ENCODE results near the gene ADRM1.

The ADRM1 gene

DNA sequence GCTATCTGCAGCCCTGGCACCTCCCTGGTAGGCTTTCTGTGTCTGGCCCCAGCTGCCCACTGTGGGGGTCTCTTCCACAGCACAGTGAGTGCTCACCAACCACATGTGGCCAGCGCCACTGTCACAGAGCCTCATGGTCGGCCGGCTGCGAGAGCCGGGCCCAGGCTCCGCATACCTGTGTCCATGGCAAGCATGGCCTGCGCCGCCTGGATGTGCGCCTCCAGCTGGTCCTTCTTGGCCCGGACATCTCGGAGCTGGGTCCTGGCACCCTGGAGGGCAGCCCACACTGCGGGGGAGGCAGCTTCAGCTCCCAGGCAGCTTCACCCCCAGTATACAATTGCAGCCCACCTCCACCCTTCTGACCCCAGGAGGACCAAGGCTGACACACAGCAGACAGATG lies 13.0 kb downstream of the ADRM1 start:
- no peak for FAIRE-seq
- TF ChIP-seq, protein P1, sequence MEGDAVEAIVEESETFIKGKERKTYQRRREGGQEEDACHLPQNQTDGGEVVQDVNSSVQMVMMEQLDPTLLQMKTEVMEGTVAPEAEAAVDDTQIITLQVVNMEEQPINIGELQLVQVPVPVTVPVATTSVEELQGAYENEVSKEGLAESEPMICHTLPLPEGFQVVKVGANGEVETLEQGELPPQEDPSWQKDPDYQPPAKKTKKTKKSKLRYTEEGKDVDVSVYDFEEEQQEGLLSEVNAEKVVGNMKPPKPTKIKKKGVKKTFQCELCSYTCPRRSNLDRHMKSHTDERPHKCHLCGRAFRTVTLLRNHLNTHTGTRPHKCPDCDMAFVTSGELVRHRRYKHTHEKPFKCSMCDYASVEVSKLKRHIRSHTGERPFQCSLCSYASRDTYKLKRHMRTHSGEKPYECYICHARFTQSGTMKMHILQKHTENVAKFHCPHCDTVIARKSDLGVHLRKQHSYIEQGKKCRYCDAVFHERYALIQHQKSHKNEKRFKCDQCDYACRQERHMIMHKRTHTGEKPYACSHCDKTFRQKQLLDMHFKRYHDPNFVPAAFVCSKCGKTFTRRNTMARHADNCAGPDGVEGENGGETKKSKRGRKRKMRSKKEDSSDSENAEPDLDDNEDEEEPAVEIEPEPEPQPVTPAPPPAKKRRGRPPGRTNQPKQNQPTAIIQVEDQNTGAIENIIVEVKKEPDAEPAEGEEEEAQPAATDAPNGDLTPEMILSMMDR (IDR thresholded peaks at IDR 0.05; ENCODE audit: insufficient read depth, missing control alignments): no peak
- DNase-seq (ENCODE audit: insufficient read length, low spot score): no peak

DNA sequence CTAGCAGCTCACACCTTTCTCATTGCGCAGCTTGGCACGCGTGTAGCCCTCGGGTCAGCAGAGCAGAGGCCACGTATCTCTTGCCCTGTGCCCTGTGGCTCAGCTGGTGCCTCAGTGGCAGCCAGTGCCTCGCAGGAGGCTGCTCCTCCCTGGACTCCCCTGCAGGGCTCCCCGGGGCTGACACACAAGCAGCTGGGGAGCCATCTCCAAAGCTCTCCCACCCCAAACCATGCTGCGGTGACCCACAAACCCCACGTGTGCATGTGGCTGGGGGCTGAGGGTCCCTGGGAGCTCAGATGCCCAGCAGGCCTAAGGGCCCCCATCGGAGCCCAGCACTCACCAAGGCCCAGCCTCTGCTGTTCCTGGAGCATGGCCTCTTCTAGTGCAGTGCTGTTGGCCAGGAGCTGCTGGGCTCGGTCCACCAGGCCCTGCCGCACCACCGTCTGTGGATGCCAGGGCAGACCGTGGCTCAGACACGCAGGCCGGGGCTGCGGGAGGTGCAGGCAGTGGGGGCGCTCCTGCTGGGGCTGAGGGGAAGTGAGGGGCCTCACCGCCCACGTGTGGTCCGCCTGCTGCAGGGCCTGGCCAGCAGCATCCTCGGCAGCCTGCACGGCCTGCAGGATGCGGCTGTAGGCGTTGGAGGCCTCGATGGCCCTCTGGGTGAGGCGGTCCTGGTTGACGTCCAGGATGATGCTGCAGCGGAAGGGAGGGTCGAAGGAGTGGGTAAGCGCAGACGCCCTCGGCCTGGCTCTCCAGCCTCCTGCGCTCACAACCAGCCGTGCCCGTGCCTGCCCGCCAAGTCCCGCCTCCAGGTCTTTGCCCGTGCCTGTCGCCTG lies 13.8 kb downstream of the ADRM1 start:
- TF ChIP-seq, protein P1 (IDR thresholded peaks at IDR 0.05; ENCODE audit: insufficient read depth, missing control alignments): no peak
- FAIRE-seq (no peak), DNase-seq (ENCODE audit: insufficient read length, low spot score) (no peak)

DNA sequence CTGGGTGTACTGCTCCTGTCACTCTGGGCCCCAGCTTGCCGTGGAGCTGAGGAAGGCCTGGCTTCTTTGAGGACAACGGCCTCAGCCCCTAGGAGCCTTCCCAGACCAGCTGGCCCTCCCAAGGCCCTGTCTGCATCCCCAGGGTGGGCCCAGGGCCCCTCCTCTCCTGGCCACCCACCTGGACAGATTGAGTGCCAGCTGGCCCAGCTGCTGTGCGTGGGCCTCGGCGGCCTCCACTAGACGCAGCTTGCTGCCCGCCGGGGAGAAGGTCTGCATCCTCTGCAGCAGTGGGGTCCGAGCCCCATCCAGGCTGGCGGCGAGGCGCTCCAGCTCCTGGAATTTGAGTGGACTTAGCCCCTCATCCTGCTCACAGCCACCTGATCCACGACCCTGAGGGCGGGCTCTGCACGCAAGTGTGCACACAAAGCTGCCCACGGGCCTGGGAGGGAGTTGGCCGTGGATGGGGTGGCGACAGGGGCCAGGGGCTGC lies 14.4 kb downstream of the ADRM1 start:
- DNase-seq (ENCODE audit: insufficient read length, low spot score) (no peak), FAIRE-seq (no peak)
- TF ChIP-seq, protein P1 (IDR thresholded peaks at IDR 0.05; ENCODE audit: insufficient read depth, missing control alignments): no peak

DNA sequence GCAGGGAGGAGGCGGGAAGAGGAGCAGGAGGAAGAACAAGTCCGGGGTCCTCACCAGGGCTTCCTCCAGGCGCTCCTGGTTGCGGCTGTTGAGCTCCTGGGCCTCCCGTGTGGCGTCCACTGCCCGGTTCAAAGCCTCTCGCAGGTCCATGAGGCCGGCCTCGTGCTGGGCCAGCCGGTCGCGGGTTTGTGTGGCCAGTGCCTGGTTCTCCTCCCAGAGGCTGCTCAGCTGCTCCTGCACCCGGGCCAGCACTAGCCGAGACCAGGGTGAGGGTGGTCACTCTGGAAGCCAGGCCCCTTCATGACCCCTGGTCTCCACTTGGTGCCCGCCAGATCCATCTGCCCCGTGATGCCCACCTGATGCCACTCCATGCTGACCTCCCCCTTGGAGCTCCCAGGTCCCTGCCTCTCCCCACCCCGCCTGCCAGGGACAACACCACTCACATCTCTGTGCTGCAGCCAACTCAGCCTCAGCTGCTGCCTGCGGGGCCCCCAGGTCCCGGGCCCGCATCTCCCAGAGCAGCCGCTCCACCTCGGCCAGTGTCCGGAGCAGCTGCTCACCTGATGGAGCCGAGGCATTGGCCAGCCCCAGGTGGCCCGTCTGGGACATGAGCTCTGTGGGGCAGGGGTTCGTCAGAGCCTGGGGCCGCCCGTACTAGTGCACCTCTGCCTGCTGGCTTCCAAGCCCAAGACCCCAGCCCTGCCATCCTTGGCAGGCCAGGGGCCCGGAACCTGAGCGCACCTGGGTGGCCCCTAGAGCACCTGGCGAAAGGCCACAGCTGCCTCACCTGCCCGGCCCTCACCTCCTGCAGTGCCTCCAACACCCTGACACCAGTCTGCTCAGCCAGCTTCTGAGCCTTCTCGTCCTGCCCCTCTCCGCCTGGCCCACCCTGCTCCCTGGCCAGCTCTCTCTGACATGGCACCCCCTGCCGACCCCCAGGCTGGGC lies 15.9 kb downstream of the ADRM1 start:
- DNase-seq (ENCODE audit: insufficient read length, low spot score) (no peak), FAIRE-seq (no peak)
- TF ChIP-seq, protein P1 (IDR thresholded peaks at IDR 0.05; ENCODE audit: insufficient read depth, missing control alignments): no peak

DNA sequence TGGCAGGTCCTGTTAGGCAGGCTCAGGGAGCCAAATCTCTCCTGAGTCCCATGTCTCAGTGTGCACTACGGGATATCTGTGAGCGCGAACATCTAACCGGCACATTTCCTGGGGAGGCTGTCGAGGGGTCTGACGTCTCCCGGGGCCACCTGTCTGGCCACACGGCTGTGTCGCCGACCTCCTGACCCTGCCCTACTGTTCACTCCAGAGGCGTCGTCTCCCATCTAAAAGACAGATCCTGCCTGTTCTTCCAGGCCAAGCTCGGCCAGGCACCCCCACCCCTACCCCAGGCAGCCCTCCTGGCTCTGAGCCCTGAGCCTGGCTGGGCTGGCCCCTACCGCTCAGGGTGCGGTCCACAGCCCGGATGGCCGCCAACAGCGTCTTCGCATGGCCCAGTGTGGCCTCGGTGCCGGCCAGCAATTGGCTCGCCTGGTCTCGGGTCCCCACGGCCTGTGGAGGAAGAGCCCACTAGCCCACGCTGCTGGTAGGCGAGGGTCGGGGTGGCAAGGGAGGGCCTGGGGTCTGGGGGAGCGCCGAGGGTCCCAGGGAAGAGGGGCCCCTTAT lies 16.6 kb downstream of the ADRM1 start:
- TF ChIP-seq, protein P1 (IDR thresholded peaks at IDR 0.05; ENCODE audit: insufficient read depth, missing control alignments): no peak
- FAIRE-seq: no peak
- DNase-seq (ENCODE audit: insufficient read length, low spot score): no peak

DNA sequence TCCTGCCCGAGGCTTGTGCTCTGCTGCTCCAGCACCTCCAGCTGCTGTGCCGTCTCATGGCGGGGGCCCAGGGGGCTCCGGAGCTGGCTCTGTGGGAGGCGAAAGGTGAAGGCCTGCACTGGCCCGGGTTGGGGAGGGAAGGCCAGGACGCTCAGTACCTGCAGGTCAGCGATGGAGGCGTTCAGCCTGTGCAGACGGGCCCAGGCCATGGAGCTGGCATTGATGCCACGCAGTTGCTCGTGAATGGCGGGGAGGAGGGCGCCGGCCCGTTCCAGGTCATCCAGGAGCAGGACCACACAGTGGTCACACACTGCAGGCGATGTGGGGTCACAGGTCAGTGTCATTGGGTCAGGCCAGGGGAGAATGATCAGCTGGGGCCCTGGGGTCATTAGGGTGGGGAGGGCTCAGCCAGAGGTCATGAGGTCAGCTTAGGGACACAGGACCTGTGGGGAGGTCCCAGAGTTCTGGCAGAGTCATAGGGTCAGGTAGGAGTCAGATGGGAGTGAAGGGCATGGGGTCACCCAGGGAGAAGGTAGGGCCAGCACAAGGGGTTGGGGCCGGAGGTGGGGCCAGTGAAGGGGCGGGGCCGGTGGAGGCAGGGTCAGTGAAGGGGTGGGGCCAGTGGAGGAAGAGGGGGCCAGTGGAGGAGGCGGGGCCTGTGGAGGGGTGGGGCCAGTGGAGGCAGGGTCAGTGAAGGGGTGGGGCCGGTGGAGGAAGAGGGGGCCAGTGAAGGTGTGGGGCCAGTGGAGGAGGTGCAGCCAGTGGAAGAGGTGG lies 18.0 kb downstream of the ADRM1 start:
- TF ChIP-seq, protein P1 (IDR thresholded peaks at IDR 0.05; ENCODE audit: insufficient read depth, missing control alignments): no peak
- DNase-seq (ENCODE audit: insufficient read length, low spot score) (no peak), FAIRE-seq (no peak)

All from D721Med (cell line).